ENCODE results near the gene KEAP1.

DNA sequence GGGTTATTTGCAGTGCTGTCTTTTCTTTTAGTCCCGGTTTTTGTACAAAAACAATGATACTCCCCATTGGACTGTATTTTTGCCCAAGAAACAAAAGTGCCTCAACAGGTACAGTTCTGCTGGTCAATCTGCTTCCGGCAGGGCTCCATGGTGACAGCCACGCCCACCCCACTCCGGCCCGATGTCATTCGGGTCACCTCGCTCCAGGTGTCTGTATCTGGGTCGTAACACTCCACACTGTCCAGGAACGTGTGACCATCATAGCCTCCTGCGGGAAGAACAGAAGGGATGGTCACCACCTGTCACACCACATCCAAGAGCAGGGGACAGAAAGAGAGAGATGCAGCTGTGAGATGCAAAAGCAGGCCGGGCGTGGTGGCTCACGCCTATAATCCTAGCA is 16.6 kb downstream of the KEAP1 start:
- TF ChIP-seq, protein P1, sequence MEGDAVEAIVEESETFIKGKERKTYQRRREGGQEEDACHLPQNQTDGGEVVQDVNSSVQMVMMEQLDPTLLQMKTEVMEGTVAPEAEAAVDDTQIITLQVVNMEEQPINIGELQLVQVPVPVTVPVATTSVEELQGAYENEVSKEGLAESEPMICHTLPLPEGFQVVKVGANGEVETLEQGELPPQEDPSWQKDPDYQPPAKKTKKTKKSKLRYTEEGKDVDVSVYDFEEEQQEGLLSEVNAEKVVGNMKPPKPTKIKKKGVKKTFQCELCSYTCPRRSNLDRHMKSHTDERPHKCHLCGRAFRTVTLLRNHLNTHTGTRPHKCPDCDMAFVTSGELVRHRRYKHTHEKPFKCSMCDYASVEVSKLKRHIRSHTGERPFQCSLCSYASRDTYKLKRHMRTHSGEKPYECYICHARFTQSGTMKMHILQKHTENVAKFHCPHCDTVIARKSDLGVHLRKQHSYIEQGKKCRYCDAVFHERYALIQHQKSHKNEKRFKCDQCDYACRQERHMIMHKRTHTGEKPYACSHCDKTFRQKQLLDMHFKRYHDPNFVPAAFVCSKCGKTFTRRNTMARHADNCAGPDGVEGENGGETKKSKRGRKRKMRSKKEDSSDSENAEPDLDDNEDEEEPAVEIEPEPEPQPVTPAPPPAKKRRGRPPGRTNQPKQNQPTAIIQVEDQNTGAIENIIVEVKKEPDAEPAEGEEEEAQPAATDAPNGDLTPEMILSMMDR (conservative IDR thresholded peaks at IDR 0.05; ENCODE audit: low read length), result no peak
- TF ChIP-seq EZH2phosphoT487 (IDR thresholded peaks at IDR 0.05; ENCODE audit: borderline replicate concordance, low read depth, low read length), result no peak
